ENCODE results near the gene SPDYE4.

- no peak for TF ChIP-seq CTCF (IDR thresholded peaks at IDR 0.05)
- no peak for TF ChIP-seq ZFX (IDR thresholded peaks at IDR 0.05; ENCODE audit: borderline replicate concordance)
These were observed 5.0 kb downstream of the SPDYE4 start for GRCh38 chr17:8753136-8753975.

Measured in 22Rv1 (cell line).